Esophagus squamous epithelium (tissue), 5 donors: Measurements from ENCODE around the gene HS6ST1. TPM values are rescaled to one million over a fixed set of nuclear protein-coding genes. Genes with fewer than 3 reads are reported as not detected.

Experiments
- DNase-seq: peaks from one replicate; lab custom pipeline; 2025; lab: John Stamatoyannopoulos, UW
- H3K27ac ChIP-seq, 4 donors: fragments of 200-600 bp; sonication (generic); one replicate each; pipeline ENCODE4 v1.5.1; 2016 to 2019; ENCODE audit warnings: mild to moderate bottlenecking in 1 of 4
- H3K27me3 ChIP-seq, 4 donors: fragments of 200-600 bp; sonication (generic); 1 replicate in 3 of 4; 2 replicates in 1 of 4; pipeline versions ENCODE4 v1.5.1 to v1.6.0; 2017 to 2021; ENCODE audit warnings: antibody characterized with exemption in 1 of 4
- H3K36me3 ChIP-seq, 3 donors: fragments of 200-600 bp; sonication (generic); one replicate each; pipeline ENCODE4 v1.5.1; 2016 to 2019
- H3K4me1 ChIP-seq, 3 donors: fragments of 200-600 bp; sonication (generic); one replicate each; pipeline ENCODE4 v1.5.1; 2017 to 2019
- H3K4me3 ChIP-seq, 4 donors: fragments of 200-600 bp; sonication (generic); 1 replicate in 3 of 4; 2 replicates in 1 of 4; pipeline ENCODE4 v1.5.1; 2016 to 2019; ENCODE audit warnings: mild to moderate bottlenecking in 2 of 4, moderate library complexity in 1 of 4
- H3K9me3 ChIP-seq, 3 donors: fragments of 200-600 bp; sonication (generic); one replicate each; pipeline ENCODE4 v1.5.1; 2016 to 2019
- CTCF ChIP-seq, 6 experiments: fragments of 450-650 bp in 4 of 6; fragments of 200-600 bp in 2 of 6; sonication (generic) in 2 of 6; IDR thresholded peaks; one replicate each; pipeline ENCODE4 v1.5.1; 2016 to 2019; ENCODE audit warnings: antibody characterized with exemption in 6 of 6, mild to moderate bottlenecking in 4 of 6, moderate library complexity in 4 of 6
- POLR2A ChIP-seq, 4 donors: fragments of 450-650 bp; IDR thresholded peaks; one replicate each; pipeline ENCODE4 v1.6.1; 2017; ENCODE audit warnings: antibody characterized with exemption in 4 of 4, mild to moderate bottlenecking in 4 of 4, moderate library complexity in 3 of 4
- WGBS, 2 donors: methylation state at CpG; one replicate each; pipeline ENCODE4 v1.1.5; 2018; 5-methylcytosine and 5-hydroxymethylcytosine counted together
- intact Hi-C: fragments of 100-400 bp; cut with DNase I; formaldehyde crosslinking; loops from one replicate; pipeline ENCODE4 v1.15.0; 2022
- total RNA-seq, 4 donors: library from RNA; depleted of rRNA; stranded (reverse); fragments of >200 nt; gene quantifications; one replicate each; pipeline ENCODE4 v1.1.0, GENCODE V29; 2016
- donor health status: DM: yes; HTN: yes; CAD: no.

HS6ST1 gene
- total RNA-seq, 4 donors from 2014 or later: 44.7 to 73.8 (median 56.8) TPM

DNA sequence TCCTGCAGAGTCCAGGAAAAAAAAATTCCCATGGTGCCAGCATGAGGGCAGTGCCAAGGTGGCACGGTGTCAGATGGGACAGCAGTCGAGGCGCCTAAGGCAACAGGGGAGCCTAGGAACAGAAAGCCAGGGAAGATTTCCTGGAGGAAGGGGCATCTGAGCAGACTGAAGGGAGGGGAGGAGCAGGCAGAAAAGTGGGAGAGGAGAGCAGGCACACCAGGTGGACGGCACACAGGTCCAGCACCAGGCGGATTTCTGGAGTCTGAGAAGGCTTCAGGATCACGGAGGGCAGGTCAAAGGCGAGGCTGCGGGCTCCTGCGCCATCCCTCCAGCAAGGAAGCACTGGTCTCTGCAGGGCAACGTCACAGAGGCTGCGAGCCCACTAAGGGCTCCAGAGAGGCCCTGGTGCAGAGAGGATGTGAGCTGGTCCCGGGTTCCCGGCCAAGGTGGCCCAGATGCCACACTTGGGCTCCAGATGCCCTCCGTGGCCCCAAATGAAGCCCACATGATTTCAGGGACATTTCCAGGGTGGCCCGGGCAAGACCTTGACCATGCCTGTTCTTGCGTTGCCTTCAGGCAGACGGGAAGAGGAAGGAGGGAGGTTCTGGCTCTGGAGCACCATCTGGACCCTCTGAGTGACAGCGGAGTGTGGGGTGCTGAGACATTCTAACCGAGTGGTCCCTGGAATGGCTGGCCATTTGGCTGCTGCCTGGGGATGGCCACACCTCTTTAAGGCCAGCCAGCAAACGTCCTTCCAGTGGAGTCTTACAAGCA lies 4.1 kb downstream of the HS6ST1 start:
- Histone ChIP-seq H3K4me1 (peaks cover 49 to 90% (median 70%) of the 10 kb centered on the region in 3 donors), H3K27me3 (no peaks in the 10 kb centered on the region), H3K9me3 (no peaks in the 10 kb centered on the region), H3K36me3 (peaks cover 0 to 33% (median 5%) of the 10 kb centered on the region in 3 donors), H3K27ac (peak overlapping the region in 2 of 4 donors; percentile 9 to 12), H3K4me3 (peak overlapping the region in 3 of 4 donors; percentile 13 to 94 (median 86))
- intact Hi-C loops: loop anchor here (10.0 kb wide), 1 partner anchor 130 kb away; no protein-coding TSS in a partner anchor
- WGBS, 2 donors: 72 to 76% methylated on average over 11 to 18 of the region's 20 CpGs
- DNase-seq: no peak
- TF ChIP-seq CTCF (IDR thresholded peaks at IDR 0.05): no peak
- TF ChIP-seq POLR2A (IDR thresholded peaks at IDR 0.05): no peak

- DNase-seq: no peak
- Histone ChIP-seq H3K4me1 (peaks cover 55 to 90% (median 72%) of the 10 kb centered on the region in 3 donors), H3K27ac (peak overlapping the region in 1 of 4 donors; percentile 9), H3K4me3 (peak overlapping the region in 2 of 4 donors; percentile 13 to 86), H3K9me3 (no peaks in the 10 kb centered on the region), H3K36me3 (peaks cover 0 to 33% (median 5%) of the 10 kb centered on the region in 3 donors), H3K27me3 (no peaks in the 10 kb centered on the region)
- intact Hi-C loops: loop anchor here (10.0 kb wide), 1 partner anchor 129 kb away; no protein-coding TSS in a partner anchor
- TF ChIP-seq POLR2A (IDR thresholded peaks at IDR 0.05): no peak
- TF ChIP-seq CTCF (IDR thresholded peaks at IDR 0.05): no peak
- WGBS, 2 donors: 49 to 83% methylated on average over 4 of the region's 4 CpGs
Observed at GRCh38 chr2:128313931-128314347, 4.7 kb downstream of the HS6ST1 start.

- peaks cover 62 to 95% (median 78%) of the 10 kb centered on the region in 3 donors for H3K4me1 ChIP-seq
- H3K36me3 ChIP-seq: peaks cover 0 to 35% (median 5%) of the 10 kb centered on the region in 3 donors
- peak overlapping the region in 1 of 4 donors; percentile 9 for H3K27ac ChIP-seq
- H3K9me3 ChIP-seq: no peaks in the 10 kb centered on the region
- no peak overlapping the region for H3K4me3 ChIP-seq
- no peaks in the 10 kb centered on the region for H3K27me3 ChIP-seq
- intact Hi-C loops: loop anchor here (10.0 kb wide), 1 partner anchor 128 kb away; no protein-coding TSS in a partner anchor
- DNase-seq: no peak
- WGBS, 2 donors: 57 to 68% methylated on average over 7 to 8 of the region's 8 CpGs
- peak in 5 of 6 experiments; percentile 14 to 59 (median 44) for TF ChIP-seq CTCF (IDR thresholded peaks at IDR 0.05)
- TF ChIP-seq POLR2A (IDR thresholded peaks at IDR 0.05): no peak
Observed at GRCh38 chr2:128313091-128313836, 5.4 kb downstream of the HS6ST1 start.

- 83 to 100% methylated on average over 2 to 3 of the region's 6 CpGs for WGBS, 2 donors
- TF ChIP-seq CTCF (IDR thresholded peaks at IDR 0.05) (no peak), POLR2A (IDR thresholded peaks at IDR 0.05) (no peak)
- no peak for DNase-seq
- no peaks in the 10 kb centered on the region for H3K9me3 ChIP-seq
- intact Hi-C loops: loop anchor here (10.0 kb wide), 1 partner anchor 128 kb away; no protein-coding TSS in a partner anchor
- peaks cover 65 to 100% (median 87%) of the 10 kb centered on the region in 3 donors for H3K4me1 ChIP-seq
- peaks cover 0 to 37% (median 5%) of the 10 kb centered on the region in 3 donors for H3K36me3 ChIP-seq
- H3K4me3 ChIP-seq: no peak overlapping the region
- H3K27ac ChIP-seq: no peak overlapping the region
- H3K27me3 ChIP-seq: no peaks in the 10 kb centered on the region
Observed at GRCh38 chr2:128312411-128312810, 6.3 kb downstream of the HS6ST1 start.
